PC-3 (cell line): Measurements from ENCODE around the gene LLGL2.

ENCODE experiments used
- CTCF ChIP-seq: fragments of 300-600 bp; sonication (generic); conservative IDR thresholded peaks from 2 replicates; pipeline ENCODE4 v1.5.1; 2017; ENCODE audit warnings: antibody characterized with exemption, low read depth, mild to moderate bottlenecking, low read length
- EZH2phosphoT487 ChIP-seq: fragments of 300-600 bp; sonication (generic); IDR thresholded peaks from 2 replicates; pipeline ENCODE4 v1.6.1; 2018; ENCODE audit warnings: mild to moderate bottlenecking, antibody characterized with exemption, low read length, borderline replicate concordance

DNA sequence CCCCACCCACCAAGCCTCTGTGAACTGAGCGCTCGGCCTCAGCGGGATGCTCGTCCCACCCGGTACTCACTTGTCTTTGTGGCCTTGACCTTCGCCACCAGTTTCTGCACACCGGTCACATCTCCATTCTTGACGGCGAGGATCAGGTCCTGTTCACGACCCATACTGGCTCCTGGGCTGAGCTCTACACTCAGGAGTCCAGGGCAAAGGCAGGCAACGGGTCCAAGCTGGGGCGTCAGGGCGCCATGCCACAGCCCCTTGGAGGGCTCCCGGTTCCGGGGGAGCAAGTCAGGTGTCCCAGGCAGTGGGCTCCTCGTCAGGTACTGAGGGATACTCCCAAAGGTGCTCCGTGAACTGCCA, 11.9 kb upstream of the LLGL2 start:
- TF ChIP-seq EZH2phosphoT487 = no peak
- no peak for TF ChIP-seq CTCF
